Lower leg skin (tissue), 4 donors: ENCODE measurements around the gene SLC17A8. TPM values are rescaled to one million over a fixed set of nuclear protein-coding genes. Genes with fewer than 3 reads are reported as not detected.

Experiments used
- DNase-seq, 2 donors: peaks; one replicate each; pipeline ENCODE4 v3.0.0-alpha.2; 2019; ENCODE audit warnings: low spot score in 2 of 2
- H3K4me3 ChIP-seq: fragments of 200-600 bp; sonication (generic); 2 replicates; pipeline ENCODE4 v1.5.1; 2017; ENCODE audit warnings: mild to moderate bottlenecking, low read depth; ENCODE audit not compliant: poor library complexity, severe bottlenecking
- CTCF ChIP-seq, 3 donors: fragments of 450-650 bp; IDR thresholded peaks; one replicate each; pipeline ENCODE4 v1.5.1; 2016; ENCODE audit warnings: antibody characterized with exemption in 3 of 3, mild to moderate bottlenecking in 3 of 3, moderate library complexity in 2 of 3
- POLR2A ChIP-seq, 2 donors: fragments of 450-650 bp; IDR thresholded peaks; one replicate each; pipeline ENCODE4 v1.6.1; 2016 to 2017; ENCODE audit warnings: antibody characterized with exemption in 2 of 2, mild to moderate bottlenecking in 1 of 2, moderate library complexity in 1 of 2
- WGBS, 2 donors: methylation state at CpG; one replicate each; pipeline ENCODE4 v1.1.5; 2018; 5-methylcytosine and 5-hydroxymethylcytosine counted together
- intact Hi-C: fragments of 100-400 bp; cut with DNase I; formaldehyde crosslinking; loops from one replicate; pipeline ENCODE4 v1.15.0; 2023; ENCODE audit warnings: low total_unique reads
- total RNA-seq, 4 donors: library from RNA; depleted of rRNA; stranded (reverse); fragments of >200 nt; gene quantifications; one replicate each; pipeline ENCODE4 v1.1.0, GENCODE V29; 2016

SLC17A8 gene
- total RNA-seq, 4 donors from 2014 or later, result not detected

- DNase-seq, result no peak
- H3K4me3 ChIP-seq, result no peak overlapping the region
- WGBS, 2 donors, result 54 to 63% methylated on average over 1 of the region's 1 CpG
- TF ChIP-seq CTCF (IDR thresholded peaks at IDR 0.05) (no peak), POLR2A (IDR thresholded peaks at IDR 0.05) (no peak)
- intact Hi-C loops, result no loop called here
Observed at GRCh38 chr12:100345020-100345767, 11.7 kb upstream of the SLC17A8 start.

GRCh38 chr12:100346660-100347059 is 10.2 kb upstream of the SLC17A8 start:
- no peak for TF ChIP-seq POLR2A (IDR thresholded peaks at IDR 0.05)
- no peak for TF ChIP-seq CTCF (IDR thresholded peaks at IDR 0.05)
- 81 to 83% methylated on average over 3 of the region's 3 CpGs for WGBS, 2 donors
- DNase-seq, result no peak
- intact Hi-C loops, result no loop called here
- no peak overlapping the region for H3K4me3 ChIP-seq

- 75 to 80% methylated on average over 7 of the region's 7 CpGs for WGBS, 2 donors
- intact Hi-C loops, result no loop called here
- no peak for DNase-seq
- no peak for TF ChIP-seq POLR2A (IDR thresholded peaks at IDR 0.05)
- no peak for TF ChIP-seq CTCF (IDR thresholded peaks at IDR 0.05)
- no peak overlapping the region for H3K4me3 ChIP-seq
Observed at GRCh38 chr12:100348657-100349454, 8.0 kb upstream of the SLC17A8 start.

- WGBS, 2 donors, result 67% methylated on average over 3 of the region's 3 CpGs
- TF ChIP-seq CTCF (IDR thresholded peaks at IDR 0.05) (no peak), POLR2A (IDR thresholded peaks at IDR 0.05) (no peak)
- no peak overlapping the region for H3K4me3 ChIP-seq
- DNase-seq, result no peak
- intact Hi-C loops, result no loop called here
Observed at GRCh38 chr12:100359248-100359647, 2.4 kb downstream of the SLC17A8 start.

GRCh38 chr12:100359822-100360221 is 2.9 kb downstream of the SLC17A8 start:
- no peak overlapping the region for H3K4me3 ChIP-seq
- DNase-seq, result no peak
- intact Hi-C loops, result no loop called here
- 35 to 49% methylated on average over 2 of the region's 2 CpGs for WGBS, 2 donors
- TF ChIP-seq CTCF (IDR thresholded peaks at IDR 0.05) (no peak), POLR2A (IDR thresholded peaks at IDR 0.05) (no peak)
